DND-41 (cell line): ENCODE results near the gene TNS1.

Source experiments
- ATAC-seq: fragments of 200-7000 bp; cut with Tn5 transposase; 3 replicates; pipeline ENCODE4 v1.9.1; 2021; ENCODE audit warnings: low read depth; ENCODE audit not compliant: insufficient read depth
- DNase-seq: peaks from one replicate; pipeline ENCODE4 v3.0.0-alpha.2; 2020
- H2AFZ ChIP-seq: 2 replicates; pipeline ENCODE4 v1.6.0; 2012; ENCODE audit warnings: low read depth, low read length
- H3K27ac ChIP-seq: 2 replicates; pipeline ENCODE4 v1.5.1; 2012; ENCODE audit warnings: low read length, inconsistent platforms
- H3K27me3 ChIP-seq: fragments of 200-600 bp; sonication (generic); 2 replicates; pipeline ENCODE4 v1.6.0; 2012; ENCODE audit warnings: low read length, mild to moderate bottlenecking, inconsistent platforms; ENCODE audit not compliant: insufficient read depth, poor library complexity
- H3K36me3 ChIP-seq: 2 replicates; pipeline ENCODE4 v1.5.1; 2012; ENCODE audit warnings: low read length, inconsistent platforms; ENCODE audit not compliant: insufficient read depth
- H3K4me1 ChIP-seq: 2 replicates; pipeline ENCODE4 v1.5.1; 2012; ENCODE audit warnings: mild to moderate bottlenecking, low read length; ENCODE audit not compliant: insufficient read depth
- H3K4me2 ChIP-seq: 2 replicates; pipeline ENCODE4 v1.6.0; 2012; ENCODE audit warnings: mild to moderate bottlenecking, moderate library complexity, low read length, inconsistent platforms; ENCODE audit not compliant: insufficient read depth
- H3K4me3 ChIP-seq, 2 experiments: fragments of 200-600 bp in 1 of 2; shearing (Covaris generic) in 1 of 2; 2 replicates each; pipeline ENCODE4 v1.5.1; 2012 to 2016; ENCODE audit warnings: inconsistent platforms in 2 of 2, low read length in 2 of 2, mild to moderate bottlenecking in 2 of 2, low read depth in 1 of 2, moderate library complexity in 1 of 2
- H3K79me2 ChIP-seq: 2 replicates; pipeline ENCODE4 v1.6.0; 2012; ENCODE audit warnings: low read length, inconsistent platforms; ENCODE audit not compliant: insufficient read depth
- H3K9ac ChIP-seq: 2 replicates; pipeline ENCODE4 v1.6.0; 2012; ENCODE audit warnings: low read depth, mild to moderate bottlenecking, inconsistent platforms, low read length, moderate library complexity
- H3K9me3 ChIP-seq: 2 replicates; pipeline ENCODE4 v1.5.1; 2012; ENCODE audit warnings: low read length, moderate library complexity, mild to moderate bottlenecking, inconsistent platforms; ENCODE audit not compliant: insufficient read depth, severe bottlenecking
- H4K20me1 ChIP-seq: 2 replicates; pipeline ENCODE4 v1.6.0; 2012; ENCODE audit warnings: low read length; ENCODE audit not compliant: insufficient read depth
- CTCF ChIP-seq: IDR thresholded peaks from 2 replicates; pipeline ENCODE4 v1.5.1; 2012; ENCODE audit warnings: borderline replicate concordance, low read length, moderate library complexity, mild to moderate bottlenecking; ENCODE audit not compliant: poor library complexity, severe bottlenecking; ENCODE audit errors: extremely low read depth
- EZH2 ChIP-seq: IDR thresholded peaks from 3 replicates; pipeline ENCODE4 v1.6.1; 2012; ENCODE audit warnings: borderline replicate concordance, low read depth, mild to moderate bottlenecking, moderate library complexity, low read length, inconsistent platforms; ENCODE audit not compliant: severe bottlenecking

TNS1 gene

GRCh38 chr2:217790681-217791392, 212.0 kb downstream of the TNS1 start:
- Histone ChIP-seq H3K9me3 (no peaks in the 10 kb centered on the region), H3K36me3 (no peaks in the 10 kb centered on the region), H3K27me3 (peaks cover 17% of the 10 kb centered on the region), H3K4me3 (no peak overlapping the region), H3K79me2 (no peaks in the 10 kb centered on the region), H3K4me1 (no peaks in the 10 kb centered on the region), H3K27ac (no peak overlapping the region), H3K4me2 (no peak overlapping the region), H3K9ac (no peak overlapping the region), H2AFZ (no peak overlapping the region), H4K20me1 (peaks cover 9% of the 10 kb centered on the region)
- TF ChIP-seq CTCF = no peak
- TF ChIP-seq EZH2 = no peak
- DNase-seq (no peak), ATAC-seq (no peak)

- Histone ChIP-seq H3K4me1 (no peaks in the 10 kb centered on the region), H3K9ac (no peak overlapping the region), H4K20me1 (peaks cover 9% of the 10 kb centered on the region), H3K36me3 (no peaks in the 10 kb centered on the region), H3K4me2 (no peak overlapping the region), H2AFZ (no peak overlapping the region), H3K9me3 (no peaks in the 10 kb centered on the region), H3K27ac (no peak overlapping the region), H3K79me2 (no peaks in the 10 kb centered on the region), H3K4me3 (no peak overlapping the region), H3K27me3 (peaks cover 17% of the 10 kb centered on the region)
- TF ChIP-seq EZH2 = no peak
- TF ChIP-seq CTCF = no peak
- no peak for DNase-seq
- ATAC-seq = no peak
Measured at GRCh38 chr2:217790195-217790594, 212.6 kb downstream of the TNS1 start.

GRCh38 chr2:217789736-217790181, 213.0 kb downstream of the TNS1 start:
- H3K27me3 ChIP-seq = peaks cover 17% of the 10 kb centered on the region
- H4K20me1 ChIP-seq = peaks cover 9% of the 10 kb centered on the region
- H3K79me2 ChIP-seq = no peaks in the 10 kb centered on the region
- H3K27ac ChIP-seq = no peak overlapping the region
- H3K4me2 ChIP-seq = 0 out of 2 replicates have a peak overlapping the region, but pooled peaks have one; percentile 11
- TF ChIP-seq CTCF (no peak), EZH2 (no peak)
- H2AFZ ChIP-seq = no peak overlapping the region
- ATAC-seq (peak; percentile 22; the same call in 1 of the 3 replicates), DNase-seq (no peak)
- no peak overlapping the region for H3K9ac ChIP-seq
- H3K36me3 ChIP-seq = no peaks in the 10 kb centered on the region
- H3K4me1 ChIP-seq = no peaks in the 10 kb centered on the region
- no peak overlapping the region for H3K4me3 ChIP-seq
- no peaks in the 10 kb centered on the region for H3K9me3 ChIP-seq
